HepG2 (cell line): ENCODE measurements around the gene NDRG3. TPM values are rescaled to one million over a fixed set of nuclear protein-coding genes. Genes with fewer than 3 reads are reported as not detected.

Source experiments
- KLF6 ChIP-seq: IDR thresholded peaks from 2 replicates; pipeline ENCODE4 v1.8.0; 2016; ENCODE audit warnings: missing biosample characterization, missing genetic modification reagents
- MYC ChIP-seq: sonication (generic); formaldehyde crosslinking; IDR thresholded peaks from 2 replicates; pipeline ENCODE4 v1.9.0; 2021; ENCODE audit warnings: missing genetic modification reagents, borderline replicate concordance
- PAX8 ChIP-seq: sonication (generic); formaldehyde crosslinking; IDR thresholded peaks from 2 replicates; pipeline ENCODE4 v1.8.0; 2022; ENCODE audit warnings: mild to moderate bottlenecking, missing genetic modification reagents, borderline replicate concordance
- RBFOX2 ChIP-seq: fragments of 200-400 bp; formaldehyde crosslinking; IDR thresholded peaks from 2 replicates; pipeline ENCODE4 v1.6.1; 2017; ENCODE audit warnings: low read depth, mild to moderate bottlenecking, low read length
- SIN3A ChIP-seq: IDR thresholded peaks from 2 replicates; pipeline ENCODE4 v1.6.1; 2011; ENCODE audit warnings: low read depth, mild to moderate bottlenecking, control low read depth, low read length, borderline replicate concordance
- TCF7 ChIP-seq: sonication (generic); IDR thresholded peaks from 2 replicates; pipeline ENCODE4 v1.6.1; 2016; ENCODE audit warnings: antibody characterized with exemption, low read depth
- ZNF234 ChIP-seq: sonication (generic); formaldehyde crosslinking; conservative IDR thresholded peaks from 2 replicates; pipeline ENCODE4 v1.5.1; 2020; ENCODE audit warnings: mild to moderate bottlenecking, missing genetic modification reagents
- ZNF350 ChIP-seq: sonication (generic); formaldehyde crosslinking; IDR thresholded peaks from 2 replicates; pipeline ENCODE4 v1.4.0; 2020; ENCODE audit warnings: mild to moderate bottlenecking, low read depth, missing genetic modification reagents, borderline replicate concordance
- ZNF766 ChIP-seq: sonication (generic); formaldehyde crosslinking; IDR thresholded peaks from 2 replicates; pipeline ENCODE4 v1.5.0; 2020; ENCODE audit warnings: missing genetic modification reagents, borderline replicate concordance
- ZNF790 ChIP-seq: sonication (generic); formaldehyde crosslinking; IDR thresholded peaks from 2 replicates; pipeline ENCODE4 v1.8.0; 2022; ENCODE audit warnings: missing genetic modification reagents, mild to moderate bottlenecking, borderline replicate concordance
- polyA plus RNA-seq, 8 experiments: library from polyadenylated mRNA; depleted of rRNA in 3 of 8; stranded (reverse) in 7 of 8; unstranded in 1 of 8; fragments of >200 nt; fragmentation: Illumina TruSeq in 4 of 8; extraction: Trizol in 4 of 8; gene quantifications; 2 replicates each; pipeline versions ENCODE4 v1.2.1 to v1.2.3, GENCODE V29; 2011 to 2016; ENCODE audit warnings: low read depth in 4 of 8, missing spikeins in 1 of 8, mixed read lengths in 1 of 8; ENCODE audit not compliant: insufficient read depth in 1 of 8
- total RNA-seq, 5 experiments: library from RNA; depleted of rRNA; stranded (reverse); fragments of >200 nt; fragmentation: Illumina TruSeq; extraction: Trizol; gene quantifications; 2 replicates each; pipeline ENCODE4 v1.2.3, GENCODE V29; 2016; ENCODE audit warnings: low read depth in 1 of 5
- TF ChIP-seq, protein P1 (sequence below): sonication (generic); formaldehyde crosslinking; IDR thresholded peaks from one replicate; pipeline ENCODE4 v1.5.1; 2020; ENCODE audit warnings: mild to moderate bottlenecking, missing genetic modification reagents; ENCODE audit errors: not compliant biosample characterization
- TF ChIP-seq, protein P2 (sequence below): sonication (generic); formaldehyde crosslinking; IDR thresholded peaks from 2 replicates; pipeline ENCODE4 v1.5.0; 2020; ENCODE audit warnings: mild to moderate bottlenecking, missing genetic modification reagents, borderline replicate concordance
- TF ChIP-seq, protein P3 (sequence below): sonication (generic); formaldehyde crosslinking; IDR thresholded peaks from 2 replicates; pipeline ENCODE4 v1.5.1; 2020; ENCODE audit warnings: mild to moderate bottlenecking, missing genetic modification reagents, moderate library complexity

The NDRG3 gene
- total and polyA plus RNA-seq, 2 of the 13 experiments (the other 11 are each of a cell fraction or from before 2014, with no cell fraction given), result 36.0 to 40.5 TPM

DNA sequence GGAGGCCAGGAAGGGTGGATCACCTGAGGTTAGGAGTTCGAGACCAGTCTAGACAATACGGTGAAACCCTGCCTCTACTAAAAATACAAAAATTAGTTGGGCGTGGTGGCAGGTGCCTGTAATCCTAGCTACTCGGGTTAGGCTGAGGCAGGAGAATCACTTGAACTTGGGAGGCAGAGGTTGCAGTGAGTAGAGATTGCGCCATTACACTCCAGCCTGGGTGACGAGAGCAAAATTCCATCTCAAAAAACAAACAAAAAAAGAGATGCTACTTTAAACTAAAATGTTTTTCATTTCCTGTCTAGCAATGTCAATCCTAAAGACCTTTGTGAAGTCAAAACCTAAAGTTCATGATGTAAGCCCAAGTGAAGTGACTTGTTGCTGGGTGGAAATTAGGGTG is 14.8 kb upstream of the NDRG3 start (continued):
- TF ChIP-seq, protein P1, sequence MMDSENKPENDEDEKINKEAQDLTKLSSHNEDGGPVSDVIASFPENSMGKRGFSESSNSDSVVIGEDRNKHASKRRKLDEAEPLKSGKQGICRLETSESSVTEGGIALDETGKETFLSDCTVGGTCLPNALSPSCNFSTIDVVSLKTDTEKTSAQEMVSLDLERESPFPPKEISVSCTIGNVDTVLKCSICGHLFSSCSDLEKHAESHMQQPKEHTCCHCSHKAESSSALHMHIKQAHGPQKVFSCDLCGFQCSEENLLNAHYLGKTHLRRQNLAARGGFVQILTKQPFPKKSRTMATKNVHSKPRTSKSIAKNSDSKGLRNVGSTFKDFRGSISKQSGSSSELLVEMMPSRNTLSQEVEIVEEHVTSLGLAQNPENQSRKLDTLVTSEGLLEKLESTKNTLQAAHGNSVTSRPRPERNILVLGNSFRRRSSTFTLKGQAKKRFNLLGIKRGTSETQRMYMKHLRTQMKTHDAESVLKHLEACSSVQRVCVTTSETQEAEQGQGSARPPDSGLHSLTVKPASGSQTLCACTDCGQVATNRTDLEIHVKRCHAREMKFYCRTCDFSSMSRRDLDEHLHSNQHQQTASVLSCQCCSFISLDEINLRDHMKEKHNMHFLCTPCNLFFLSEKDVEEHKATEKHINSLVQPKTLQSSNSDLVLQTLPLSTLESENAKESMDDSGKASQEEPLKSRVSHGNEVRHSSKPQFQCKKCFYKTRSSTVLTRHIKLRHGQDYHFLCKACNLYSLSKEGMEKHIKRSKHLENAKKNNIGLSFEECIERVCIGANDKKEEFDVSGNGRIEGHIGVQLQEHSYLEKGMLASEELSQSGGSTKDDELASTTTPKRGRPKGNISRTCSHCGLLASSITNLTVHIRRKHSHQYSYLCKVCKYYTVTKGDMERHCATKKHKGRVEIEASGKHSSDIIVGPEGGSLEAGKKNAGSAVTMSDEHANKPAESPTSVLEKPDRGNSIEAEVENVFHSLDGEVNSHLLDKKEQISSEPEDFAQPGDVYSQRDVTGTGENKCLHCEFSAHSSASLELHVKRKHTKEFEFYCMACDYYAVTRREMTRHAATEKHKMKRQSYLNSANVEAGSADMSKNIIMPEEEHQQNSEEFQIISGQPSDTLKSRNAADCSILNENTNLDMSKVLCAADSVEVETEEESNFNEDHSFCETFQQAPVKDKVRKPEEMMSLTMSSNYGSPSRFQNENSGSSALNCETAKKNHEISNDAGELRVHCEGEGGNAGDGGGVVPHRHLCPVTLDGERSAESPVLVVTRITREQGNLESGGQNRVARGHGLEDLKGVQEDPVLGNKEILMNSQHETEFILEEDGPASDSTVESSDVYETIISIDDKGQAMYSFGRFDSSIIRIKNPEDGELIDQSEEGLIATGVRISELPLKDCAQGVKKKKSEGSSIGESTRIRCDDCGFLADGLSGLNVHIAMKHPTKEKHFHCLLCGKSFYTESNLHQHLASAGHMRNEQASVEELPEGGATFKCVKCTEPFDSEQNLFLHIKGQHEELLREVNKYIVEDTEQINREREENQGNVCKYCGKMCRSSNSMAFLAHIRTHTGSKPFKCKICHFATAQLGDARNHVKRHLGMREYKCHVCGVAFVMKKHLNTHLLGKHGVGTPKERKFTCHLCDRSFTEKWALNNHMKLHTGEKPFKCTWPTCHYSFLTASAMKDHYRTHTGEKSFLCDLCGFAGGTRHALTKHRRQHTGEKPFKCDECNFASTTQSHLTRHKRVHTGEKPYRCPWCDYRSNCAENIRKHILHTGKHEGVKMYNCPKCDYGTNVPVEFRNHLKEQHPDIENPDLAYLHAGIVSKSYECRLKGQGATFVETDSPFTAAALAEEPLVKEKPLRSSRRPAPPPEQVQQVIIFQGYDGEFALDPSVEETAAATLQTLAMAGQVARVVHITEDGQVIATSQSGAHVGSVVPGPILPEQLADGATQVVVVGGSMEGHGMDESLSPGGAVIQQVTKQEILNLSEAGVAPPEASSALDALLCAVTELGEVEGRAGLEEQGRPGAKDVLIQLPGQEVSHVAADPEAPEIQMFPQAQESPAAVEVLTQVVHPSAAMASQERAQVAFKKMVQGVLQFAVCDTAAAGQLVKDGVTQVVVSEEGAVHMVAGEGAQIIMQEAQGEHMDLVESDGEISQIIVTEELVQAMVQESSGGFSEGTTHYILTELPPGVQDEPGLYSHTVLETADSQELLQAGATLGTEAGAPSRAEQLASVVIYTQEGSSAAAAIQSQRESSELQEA (CRISPR knock-in tag), result no peak
- TF ChIP-seq KLF6 (CRISPR knock-in tag) (0 out of 2 replicates have a peak, but pooled peaks have one; percentile 8), ZNF766 (CRISPR knock-in tag) (no peak), SIN3A (no peak), PAX8 (CRISPR knock-in tag) (no peak), ZNF790 (CRISPR knock-in tag) (no peak), RBFOX2 (no peak), TCF7 (no peak), MYC (no peak), ZNF350 (no peak), ZNF234 (CRISPR knock-in tag) (no peak)
- TF ChIP-seq, protein P2, sequence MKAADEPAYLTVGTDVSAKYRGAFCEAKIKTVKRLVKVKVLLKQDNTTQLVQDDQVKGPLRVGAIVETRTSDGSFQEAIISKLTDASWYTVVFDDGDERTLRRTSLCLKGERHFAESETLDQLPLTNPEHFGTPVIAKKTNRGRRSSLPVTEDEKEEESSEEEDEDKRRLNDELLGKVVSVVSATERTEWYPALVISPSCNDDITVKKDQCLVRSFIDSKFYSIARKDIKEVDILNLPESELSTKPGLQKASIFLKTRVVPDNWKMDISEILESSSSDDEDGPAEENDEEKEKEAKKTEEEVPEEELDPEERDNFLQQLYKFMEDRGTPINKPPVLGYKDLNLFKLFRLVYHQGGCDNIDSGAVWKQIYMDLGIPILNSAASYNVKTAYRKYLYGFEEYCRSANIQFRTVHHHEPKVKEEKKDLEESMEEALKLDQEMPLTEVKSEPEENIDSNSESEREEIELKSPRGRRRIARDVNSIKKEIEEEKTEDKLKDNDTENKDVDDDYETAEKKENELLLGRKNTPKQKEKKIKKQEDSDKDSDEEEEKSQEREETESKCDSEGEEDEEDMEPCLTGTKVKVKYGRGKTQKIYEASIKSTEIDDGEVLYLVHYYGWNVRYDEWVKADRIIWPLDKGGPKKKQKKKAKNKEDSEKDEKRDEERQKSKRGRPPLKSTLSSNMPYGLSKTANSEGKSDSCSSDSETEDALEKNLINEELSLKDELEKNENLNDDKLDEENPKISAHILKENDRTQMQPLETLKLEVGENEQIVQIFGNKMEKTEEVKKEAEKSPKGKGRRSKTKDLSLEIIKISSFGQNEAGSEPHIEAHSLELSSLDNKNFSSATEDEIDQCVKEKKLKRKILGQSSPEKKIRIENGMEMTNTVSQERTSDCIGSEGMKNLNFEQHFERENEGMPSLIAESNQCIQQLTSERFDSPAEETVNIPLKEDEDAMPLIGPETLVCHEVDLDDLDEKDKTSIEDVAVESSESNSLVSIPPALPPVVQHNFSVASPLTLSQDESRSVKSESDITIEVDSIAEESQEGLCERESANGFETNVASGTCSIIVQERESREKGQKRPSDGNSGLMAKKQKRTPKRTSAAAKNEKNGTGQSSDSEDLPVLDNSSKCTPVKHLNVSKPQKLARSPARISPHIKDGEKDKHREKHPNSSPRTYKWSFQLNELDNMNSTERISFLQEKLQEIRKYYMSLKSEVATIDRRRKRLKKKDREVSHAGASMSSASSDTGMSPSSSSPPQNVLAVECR (CRISPR knock-in tag), result 0 out of 2 replicates have a peak, but pooled peaks have one; percentile 23
- TF ChIP-seq, protein P3, sequence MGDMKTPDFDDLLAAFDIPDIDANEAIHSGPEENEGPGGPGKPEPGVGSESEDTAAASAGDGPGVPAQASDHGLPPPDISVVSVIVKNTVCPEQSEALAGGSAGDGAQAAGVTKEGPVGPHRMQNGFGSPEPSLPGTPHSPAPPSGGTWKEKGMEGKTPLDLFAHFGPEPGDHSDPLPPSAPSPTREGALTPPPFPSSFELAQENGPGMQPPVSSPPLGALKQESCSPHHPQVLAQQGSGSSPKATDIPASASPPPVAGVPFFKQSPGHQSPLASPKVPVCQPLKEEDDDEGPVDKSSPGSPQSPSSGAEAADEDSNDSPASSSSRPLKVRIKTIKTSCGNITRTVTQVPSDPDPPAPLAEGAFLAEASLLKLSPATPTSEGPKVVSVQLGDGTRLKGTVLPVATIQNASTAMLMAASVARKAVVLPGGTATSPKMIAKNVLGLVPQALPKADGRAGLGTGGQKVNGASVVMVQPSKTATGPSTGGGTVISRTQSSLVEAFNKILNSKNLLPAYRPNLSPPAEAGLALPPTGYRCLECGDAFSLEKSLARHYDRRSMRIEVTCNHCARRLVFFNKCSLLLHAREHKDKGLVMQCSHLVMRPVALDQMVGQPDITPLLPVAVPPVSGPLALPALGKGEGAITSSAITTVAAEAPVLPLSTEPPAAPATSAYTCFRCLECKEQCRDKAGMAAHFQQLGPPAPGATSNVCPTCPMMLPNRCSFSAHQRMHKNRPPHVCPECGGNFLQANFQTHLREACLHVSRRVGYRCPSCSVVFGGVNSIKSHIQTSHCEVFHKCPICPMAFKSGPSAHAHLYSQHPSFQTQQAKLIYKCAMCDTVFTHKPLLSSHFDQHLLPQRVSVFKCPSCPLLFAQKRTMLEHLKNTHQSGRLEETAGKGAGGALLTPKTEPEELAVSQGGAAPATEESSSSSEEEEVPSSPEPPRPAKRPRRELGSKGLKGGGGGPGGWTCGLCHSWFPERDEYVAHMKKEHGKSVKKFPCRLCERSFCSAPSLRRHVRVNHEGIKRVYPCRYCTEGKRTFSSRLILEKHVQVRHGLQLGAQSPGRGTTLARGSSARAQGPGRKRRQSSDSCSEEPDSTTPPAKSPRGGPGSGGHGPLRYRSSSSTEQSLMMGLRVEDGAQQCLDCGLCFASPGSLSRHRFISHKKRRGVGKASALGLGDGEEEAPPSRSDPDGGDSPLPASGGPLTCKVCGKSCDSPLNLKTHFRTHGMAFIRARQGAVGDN (CRISPR knock-in tag), result no peak
